ENCODE results near the gene PATJ.

GRCh38 chr1:62040973-62041372 lies 298.7 kb downstream of the PATJ start:
- TF ChIP-seq CTCF (IDR thresholded peaks at IDR 0.05; ENCODE audit: insufficient read depth, low read length, poor library complexity, severe bottlenecking) (no peak), EZH2phosphoT487 (conservative IDR thresholded peaks at IDR 0.05; ENCODE audit: low read length) (no peak)

Data from SU-DHL-6 (cell line).